Measurements from ENCODE around the gene PLSCR1.

The PLSCR1 gene

DNA sequence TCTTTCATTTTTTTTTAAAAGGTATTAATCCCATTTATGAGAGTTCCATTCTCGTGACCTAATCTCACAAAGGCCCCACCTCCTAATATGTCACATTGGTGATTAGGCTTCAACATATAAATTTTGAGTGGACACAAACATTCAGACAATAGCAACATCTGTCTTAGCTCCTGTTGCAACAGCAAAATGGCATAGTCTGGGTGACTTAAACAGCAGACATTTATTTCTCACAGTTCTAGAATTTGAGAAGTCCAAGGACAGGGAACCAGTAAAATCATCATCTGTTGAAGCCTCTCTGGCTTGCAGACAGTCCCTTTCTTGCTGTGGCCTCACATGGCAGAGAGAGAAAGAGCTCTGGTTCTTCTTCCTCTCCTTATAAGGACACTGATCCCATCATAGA lies 71.8 kb downstream of the PLSCR1 start:
- DNase-seq, result no peak

DNA sequence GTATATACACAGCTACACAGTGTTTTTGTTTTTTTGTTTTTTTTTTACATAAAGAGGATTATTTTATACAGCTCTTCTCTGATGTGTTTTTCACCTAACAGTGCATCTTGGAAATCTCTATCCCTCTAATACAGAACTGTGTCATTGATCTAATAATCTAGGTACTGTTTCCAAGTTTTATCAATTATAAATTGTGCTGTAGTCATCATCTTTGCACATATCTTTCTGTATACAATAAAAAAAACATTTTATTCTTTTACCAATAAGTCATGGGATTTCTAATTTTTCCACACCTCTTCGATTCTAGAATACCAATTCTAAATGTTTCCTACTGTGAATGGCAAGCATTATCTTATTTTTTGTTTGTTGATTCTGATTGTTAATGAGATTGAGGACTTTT lies 73.4 kb downstream of the PLSCR1 start:
- no peak for DNase-seq

DNA sequence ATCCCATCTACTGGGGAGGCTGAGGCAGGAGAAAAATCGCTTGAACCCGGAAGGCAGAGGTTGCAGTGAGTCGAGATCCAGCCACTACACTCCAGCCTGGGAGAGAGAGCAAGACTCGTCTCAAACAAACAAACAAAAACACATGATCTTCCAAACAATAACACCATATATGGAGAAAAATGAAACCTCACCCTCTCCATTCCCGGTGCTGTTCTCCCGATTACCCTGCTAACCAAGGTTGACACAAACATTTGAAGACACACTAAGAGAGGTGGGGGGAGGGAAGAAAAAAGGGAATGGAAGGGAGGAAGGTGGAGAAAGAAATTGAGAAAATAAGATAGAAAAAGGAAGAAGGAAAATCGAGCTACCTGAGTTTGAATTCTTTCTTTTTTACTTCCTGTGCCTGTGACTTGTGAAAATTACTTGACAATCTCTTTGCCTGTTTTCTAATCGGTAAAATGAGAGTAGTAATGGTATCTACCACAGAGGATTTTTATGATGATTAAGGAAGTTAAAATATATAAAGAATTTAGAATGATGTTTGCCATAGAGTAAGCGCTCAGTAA lies 73.9 kb downstream of the PLSCR1 start:
- no peak for DNase-seq

DNA sequence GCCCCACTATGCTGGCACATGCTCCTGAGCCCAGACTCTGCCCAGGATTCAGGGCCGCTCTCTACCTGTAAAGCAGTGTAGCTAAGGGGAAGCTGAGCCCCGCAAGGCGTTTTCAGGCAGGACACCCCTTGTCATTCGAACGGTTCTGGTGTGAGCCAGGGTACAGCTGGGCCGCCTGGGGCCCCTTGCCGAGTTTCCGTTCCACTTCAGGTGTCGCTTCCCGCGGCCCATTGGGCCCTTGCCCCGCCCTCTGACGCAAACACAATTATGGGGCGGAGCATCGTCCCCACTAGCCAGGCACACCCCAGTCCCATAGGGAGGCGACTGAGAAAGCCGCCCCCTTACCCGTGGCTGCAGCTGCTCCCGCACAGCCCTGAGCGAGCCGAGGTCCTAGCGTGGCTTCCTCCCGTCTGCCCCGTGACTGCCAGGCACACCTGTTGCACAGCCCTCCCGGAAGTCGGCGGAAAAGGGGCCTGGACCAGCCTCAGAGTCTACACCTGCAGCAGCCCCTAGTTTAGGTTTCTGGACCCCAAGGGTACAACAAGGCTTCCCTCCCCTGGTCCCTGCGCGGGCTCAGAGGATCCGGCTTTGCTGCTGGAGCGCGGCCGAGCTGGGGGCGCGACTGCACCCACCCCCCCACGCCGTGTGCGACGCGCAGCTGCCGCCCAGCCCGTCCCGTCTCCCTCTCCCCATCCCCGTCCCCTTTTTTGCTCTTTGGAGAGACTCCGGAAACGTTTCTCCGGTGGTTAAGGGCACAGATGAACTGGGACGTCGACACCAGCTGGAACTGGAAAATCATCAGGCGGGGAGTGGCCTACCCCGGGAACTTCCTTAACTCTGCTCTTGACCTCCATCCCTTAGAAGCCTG lies 75.0 kb downstream of the PLSCR1 start, which contains the start of gene PLSCR2:
TSS of gene PLSCR2 (minus strand) at position 412 of the 868 bp plus-strand sequence. CDS start 9,657 bp downstream, outside the sequence.
- DNase-seq, result no peak

DNA sequence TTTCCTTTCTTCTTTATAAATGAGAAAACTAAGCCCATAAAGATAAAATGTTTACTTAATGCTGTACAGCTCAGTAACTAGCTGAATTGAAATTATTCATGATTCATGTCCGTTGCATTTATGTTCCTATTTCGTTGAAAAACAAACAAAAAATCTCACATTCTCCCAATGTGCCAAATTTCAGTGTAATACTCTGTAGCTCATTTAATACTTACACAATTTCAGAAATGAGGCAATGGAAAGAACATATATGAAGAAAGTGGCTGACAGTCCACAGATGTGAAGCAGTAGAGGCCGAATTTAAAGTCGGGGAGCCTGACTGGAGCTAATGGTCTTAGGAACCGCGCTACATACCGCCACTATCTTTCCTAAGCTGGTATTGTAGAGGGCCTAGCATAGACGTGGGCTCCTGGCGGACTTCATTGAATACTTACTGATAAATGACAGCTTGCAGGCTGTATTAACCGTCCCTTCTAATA lies 75.7 kb downstream of the PLSCR1 start:
- no peak for DNase-seq

DNA sequence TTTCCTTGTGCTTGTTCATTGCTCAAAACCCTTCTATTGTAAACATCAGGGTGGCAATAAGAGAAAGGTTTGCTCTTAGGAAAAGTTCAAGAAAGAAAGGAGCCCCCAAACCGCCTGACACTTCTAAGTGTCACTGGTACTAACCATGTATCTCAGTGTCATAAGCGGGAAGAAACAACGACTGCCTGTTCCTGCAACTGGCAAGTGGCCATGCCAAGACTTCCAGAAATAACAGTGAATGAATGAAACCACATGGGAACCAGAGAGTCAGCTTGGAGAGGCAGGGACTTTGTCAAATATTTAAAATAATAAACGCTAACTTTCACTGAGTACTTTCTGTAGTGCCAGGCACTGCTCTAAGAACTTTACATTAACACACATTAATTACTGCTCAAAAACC lies 76.2 kb downstream of the PLSCR1 start:
- no peak for DNase-seq

DNA sequence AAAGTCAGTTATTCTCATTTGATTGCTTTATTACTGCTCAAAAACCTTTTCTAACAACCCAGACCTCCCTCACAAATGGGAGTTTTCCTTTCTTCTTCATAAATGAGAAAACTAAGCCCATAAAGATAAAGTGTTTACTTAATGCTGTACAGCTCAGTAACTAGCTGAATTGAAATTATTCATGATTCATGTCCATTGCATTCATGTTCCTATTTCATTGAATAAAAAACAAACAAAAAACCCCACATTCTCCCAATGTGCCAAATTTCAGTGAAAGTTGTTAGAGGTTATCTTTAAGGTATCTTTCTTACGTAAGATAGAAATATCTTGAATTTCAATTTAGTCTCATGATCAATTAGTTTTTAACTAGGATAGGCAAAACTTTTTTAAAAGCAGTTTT lies 77.8 kb downstream of the PLSCR1 start:
- no peak for DNase-seq

DNA sequence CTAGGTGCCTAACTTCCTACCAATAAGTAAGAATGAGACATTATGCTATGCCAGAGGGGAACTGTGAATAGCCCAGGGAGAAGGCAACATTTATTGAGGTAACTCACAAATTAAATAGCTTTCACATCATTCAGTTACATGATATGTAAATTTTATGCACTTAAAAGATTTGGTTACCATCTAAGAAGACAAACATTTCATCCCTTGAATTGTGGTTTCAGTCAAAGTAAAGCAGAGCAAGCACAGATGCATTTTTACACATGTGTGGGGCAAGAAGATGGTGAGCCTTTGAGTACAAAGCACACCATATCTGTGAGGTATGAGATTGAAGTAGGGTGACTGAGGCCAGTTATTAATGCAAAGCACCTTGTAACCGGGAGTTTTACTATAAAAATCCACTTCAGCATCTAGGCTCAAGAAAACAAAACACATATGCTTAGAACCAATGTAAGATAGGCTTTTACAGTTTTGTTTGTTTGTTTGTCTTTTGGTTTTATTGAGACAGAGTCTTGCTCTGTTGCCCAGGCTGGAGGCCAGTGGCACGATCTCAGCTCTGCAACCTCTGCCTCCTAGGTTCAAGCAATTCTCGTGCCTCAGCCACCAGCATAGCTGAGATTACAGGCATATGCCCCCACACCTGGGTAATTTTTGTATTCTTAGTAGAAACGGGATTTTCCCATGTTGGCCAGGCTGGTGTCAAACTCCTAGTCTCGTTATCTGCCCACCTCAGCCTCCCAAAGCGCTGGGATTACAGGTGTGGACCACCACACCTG lies 78.5 kb downstream of the PLSCR1 start:
- no peak for DNase-seq
